Gastrocnemius medialis (tissue), 4 donors: ENCODE results near the gene FBXW7. TPM values are rescaled to one million over a fixed set of nuclear protein-coding genes. Genes with fewer than 3 reads are reported as not detected.

ENCODE experiments used
- ATAC-seq, 2 donors: fragments of 150-250 bp; one replicate each; pipeline ENCODE4 v1.9.1; 2016
- DNase-seq, 2 donors: peaks; one replicate each; pipeline ENCODE4 v3.0.0-alpha.2; 2019
- H3K27ac ChIP-seq, 4 donors: fragments of 200-600 bp; sonication (generic); 1 replicate in 1 of 4; 2 replicates in 3 of 4; pipeline ENCODE4 v1.5.1; 2016 to 2018; ENCODE audit warnings: mild to moderate bottlenecking in 2 of 4, moderate library complexity in 1 of 4
- H3K27me3 ChIP-seq, 3 donors: fragments of 200-600 bp; sonication (generic) in 2 of 3; 1 replicate in 1 of 3; 2 replicates in 2 of 3; pipeline versions ENCODE4 v1.5.1 to v1.6.0; 2016 to 2019; ENCODE audit warnings: mild to moderate bottlenecking in 1 of 3, moderate library complexity in 1 of 3
- H3K36me3 ChIP-seq, 2 donors: fragments of 200-600 bp; sonication (generic) in 1 of 2; one replicate each; pipeline ENCODE4 v1.5.1; 2017 to 2018
- H3K4me1 ChIP-seq, 2 donors: fragments of 200-600 bp; sonication (generic) in 1 of 2; one replicate each; pipeline ENCODE4 v1.5.1; 2016 to 2017; ENCODE audit warnings: mild to moderate bottlenecking in 2 of 2
- H3K4me3 ChIP-seq, 4 donors: fragments of 200-600 bp; sonication (generic) in 3 of 4; 1 replicate in 1 of 4; 2 replicates in 3 of 4; pipeline ENCODE4 v1.5.1; 2016 to 2019; ENCODE audit warnings: mild to moderate bottlenecking in 2 of 4
- H3K9me3 ChIP-seq, 3 donors: fragments of 200-600 bp; sonication (generic) in 2 of 3; 1 replicate in 1 of 3; 2 replicates in 2 of 3; pipeline ENCODE4 v1.5.1; 2016 to 2019
- CTCF ChIP-seq, 5 experiments: fragments of 450-650 bp in 3 of 5; fragments of 200-600 bp in 2 of 5; sonication (generic) in 2 of 5; IDR thresholded peaks in 4 of 5; conservative IDR thresholded peaks in 1 of 5; 1 replicate in 4 of 5; 2 replicates in 1 of 5; pipeline ENCODE4 v1.5.1; 2016 to 2019; ENCODE audit warnings: antibody characterized with exemption in 5 of 5, mild to moderate bottlenecking in 3 of 5, moderate library complexity in 3 of 5
- POLR2A ChIP-seq, 2 donors: fragments of 450-650 bp; IDR thresholded peaks; one replicate each; pipeline ENCODE4 v1.6.1; 2017; ENCODE audit warnings: antibody characterized with exemption in 2 of 2, mild to moderate bottlenecking in 2 of 2, moderate library complexity in 2 of 2
- in situ Hi-C, 4 donors: fragments of 200-750 bp; cut with MboI; loops; one replicate each; pipeline versions ENCODE4 v1.15.0 to v1.8.0; 2017; ENCODE audit warnings: low sequenced_read_pairs in 4 of 4
- intact Hi-C: fragments of 100-400 bp; cut with DNase I; formaldehyde crosslinking; loops from one replicate; pipeline ENCODE4 v1.15.1; 2023; ENCODE audit warnings: low total_unique reads
- total RNA-seq, 4 donors: library from RNA; depleted of rRNA; stranded (reverse); fragments of >200 nt; gene quantifications; one replicate each; pipeline versions ENCODE4 v1.1.0 to v1.2.3, GENCODE V29; 2016

Gene FBXW7
- total RNA-seq, 4 donors from 2014 or later, result 23.5 to 40.8 (median 28.8) TPM

- no peak for DNase-seq
- H3K9me3 ChIP-seq, result no peaks in the 10 kb centered on the region
- H3K36me3 ChIP-seq, result no peaks in the 10 kb centered on the region
- no peak overlapping the region for H3K27ac ChIP-seq
- no peaks in the 10 kb centered on the region for H3K27me3 ChIP-seq
- no peaks in the 10 kb centered on the region for H3K4me1 ChIP-seq
- ATAC-seq, result no peak
- no peak overlapping the region for H3K4me3 ChIP-seq
- in situ Hi-C loops (no loop called here), intact Hi-C loops (no loop called here)
- TF ChIP-seq POLR2A (IDR thresholded peaks at IDR 0.05), result no peak
These were observed 23.4 kb downstream of the FBXW7 start for GRCh38 chr4:152512483-152512882.

- Histone ChIP-seq H3K27ac (no peak overlapping the region), H3K36me3 (no peaks in the 10 kb centered on the region), H3K4me1 (no peaks in the 10 kb centered on the region), H3K9me3 (no peaks in the 10 kb centered on the region), H3K27me3 (no peaks in the 10 kb centered on the region), H3K4me3 (no peak overlapping the region)
- no peak for ATAC-seq
- no peak for DNase-seq
- intact Hi-C loops, result no loop called here
- TF ChIP-seq CTCF (IDR thresholded peaks at IDR 0.05 in 4 of 5, conservative IDR thresholded peaks at IDR 0.05 in 1 of 5), result no peak
- in situ Hi-C loops, result no loop called here
These were observed 25.3 kb downstream of the FBXW7 start for GRCh38 chr4:152510349-152511147.

- Histone ChIP-seq H3K27ac (no peak overlapping the region), H3K4me3 (no peak overlapping the region), H3K36me3 (no peaks in the 10 kb centered on the region), H3K9me3 (no peaks in the 10 kb centered on the region), H3K27me3 (no peaks in the 10 kb centered on the region), H3K4me1 (no peaks in the 10 kb centered on the region)
- intact Hi-C loops, result no loop called here
- TF ChIP-seq POLR2A (IDR thresholded peaks at IDR 0.05), result no peak
- TF ChIP-seq CTCF (IDR thresholded peaks at IDR 0.05 in 4 of 5, conservative IDR thresholded peaks at IDR 0.05 in 1 of 5), result no peak
- in situ Hi-C loops, result loop anchor here in 2 of 4 donors (10.0 kb wide), 1 partner anchor 225 kb away; no protein-coding TSS in a partner anchor
- no peak for ATAC-seq
- DNase-seq, result no peak
These were observed 26.2 kb downstream of the FBXW7 start for GRCh38 chr4:152509595-152510225.

- TF ChIP-seq CTCF (IDR thresholded peaks at IDR 0.05 in 4 of 5, conservative IDR thresholded peaks at IDR 0.05 in 1 of 5) (no peak), POLR2A (IDR thresholded peaks at IDR 0.05) (no peak)
- DNase-seq (no peak), ATAC-seq (no peak)
- in situ Hi-C loops (loop anchor here in 2 of 4 donors (10.0 kb wide), 1 partner anchor 226 kb away; no protein-coding TSS in a partner anchor), intact Hi-C loops (no loop called here)
- no peaks in the 10 kb centered on the region for H3K4me1 ChIP-seq
- no peak overlapping the region for H3K27ac ChIP-seq
- no peak overlapping the region for H3K4me3 ChIP-seq
- H3K27me3 ChIP-seq, result no peaks in the 10 kb centered on the region
- no peaks in the 10 kb centered on the region for H3K36me3 ChIP-seq
- no peaks in the 10 kb centered on the region for H3K9me3 ChIP-seq
These were observed 27.1 kb downstream of the FBXW7 start for GRCh38 chr4:152508818-152509217.

- H3K4me1 ChIP-seq, result no peaks in the 10 kb centered on the region
- H3K36me3 ChIP-seq, result no peaks in the 10 kb centered on the region
- in situ Hi-C loops (loop anchor here in 2 of 4 donors (10.0 kb wide), 1 partner anchor 226 kb away; no protein-coding TSS in a partner anchor), intact Hi-C loops (no loop called here)
- no peaks in the 10 kb centered on the region for H3K9me3 ChIP-seq
- TF ChIP-seq CTCF (IDR thresholded peaks at IDR 0.05 in 4 of 5, conservative IDR thresholded peaks at IDR 0.05 in 1 of 5), result no peak
- no peak for TF ChIP-seq POLR2A (IDR thresholded peaks at IDR 0.05)
- H3K27ac ChIP-seq, result no peak overlapping the region
- no peak overlapping the region for H3K4me3 ChIP-seq
- H3K27me3 ChIP-seq, result no peaks in the 10 kb centered on the region
- ATAC-seq (no peak), DNase-seq (no peak)
These were observed 27.5 kb downstream of the FBXW7 start for GRCh38 chr4:152508386-152508785.
